Endothelial cell of umbilical vein (primary cell): ENCODE data around the gene PTGFRN. TPM values are rescaled to one million over a fixed set of nuclear protein-coding genes. Genes with fewer than 3 reads are reported as not detected.

Experiments
- BruUV-seq: library from RNA; stranded (reverse); fragments of 400-500 nt; replicated peaks from 2 replicates; lab custom pipeline; 2021; lab: Mats Ljungman, UMichigan
- CTCF ChIA-PET: fragments of 300-600, 350-600 bp; sonication (Branson Sonifier 250); formaldehyde crosslinking; loops from one replicate; lab custom pipeline; 2021; ENCODE audit warnings: antibody characterized with exemption, inconsistent platforms; lab: Charles Lee
- POLR2A ChIA-PET: fragments of 300-600, 350-600 bp; sonication (Branson Sonifier 250); formaldehyde crosslinking; loops from one replicate; lab custom pipeline; 2021; ENCODE audit warnings: antibody characterized with exemption, inconsistent platforms; lab: Charles Lee
- DNase-seq: peaks from one replicate; pipeline ENCODE4 v3.0.0-alpha.2; 2011; ENCODE audit warnings: low read depth, low spot score
- FAIRE-seq: peaks from 2 replicates; lab custom pipeline; 2011; peaks lifted over from hg19 to GRCh38; lab: Jason Lieb, UNC
- H2AFZ ChIP-seq: 2 replicates; pipeline ENCODE4 v1.6.0; 2012; ENCODE audit warnings: low read depth, low read length, control low read depth, inconsistent platforms
- H3K27ac ChIP-seq: 2 replicates; pipeline ENCODE4 v1.5.1; 2011; ENCODE audit warnings: low read depth, mild to moderate bottlenecking, control low read depth, low read length, moderate library complexity; ENCODE audit not compliant: insufficient read depth
- H3K27me3 ChIP-seq, 2 experiments: 2 replicates each; pipeline versions ENCODE4 v1.6.0 to v1.6.1; 2011; ENCODE audit warnings: low read length in 2 of 2, mixed read lengths in 1 of 2; ENCODE audit not compliant: control insufficient read depth in 2 of 2, insufficient read depth in 2 of 2
- H3K36me3 ChIP-seq, 2 experiments: 2 replicates in 1 of 2; 3 replicates in 1 of 2; pipeline ENCODE4 v1.5.1; 2011; ENCODE audit warnings: low read length in 2 of 2, mild to moderate bottlenecking in 1 of 2, moderate library complexity in 1 of 2; ENCODE audit not compliant: control insufficient read depth in 2 of 2, insufficient read depth in 2 of 2; ENCODE audit errors: extremely low read depth in 1 of 2
- H3K4me1 ChIP-seq: 3 replicates; pipeline ENCODE4 v1.5.1; 2011; ENCODE audit warnings: mild to moderate bottlenecking, low read length; ENCODE audit not compliant: control insufficient read depth, insufficient read depth; ENCODE audit errors: extremely low read depth
- H3K4me2 ChIP-seq: 2 replicates; pipeline ENCODE4 v1.6.1; 2011; ENCODE audit warnings: low read length, control low read depth, mixed read lengths; ENCODE audit not compliant: insufficient read depth
- H3K4me3 ChIP-seq, 3 experiments: fragments of 200-600 bp in 1 of 3; sonication (generic), shearing (Covaris generic) in 1 of 3; replicated peaks in 1 of 3; 2 replicates each; pipeline ENCODE4 v1.5.1; 2011 to 2016; ENCODE audit warnings: control low read depth in 3 of 3, low read length in 3 of 3, mild to moderate bottlenecking in 2 of 3, inconsistent platforms in 1 of 3, low read depth in 1 of 3, moderate library complexity in 1 of 3; ENCODE audit not compliant: insufficient read depth in 1 of 3
- H3K79me2 ChIP-seq: 2 replicates; pipeline ENCODE4 v1.6.0; 2012; ENCODE audit warnings: low read length, inconsistent platforms; ENCODE audit not compliant: control insufficient read depth, insufficient read depth
- H3K9ac ChIP-seq: replicated peaks from 2 replicates; pipeline ENCODE3; 2011; ENCODE audit warnings: low read length, control low read depth; ENCODE audit not compliant: insufficient read depth; ENCODE audit errors: extremely low read depth
- H3K9me1 ChIP-seq: replicated peaks from 3 replicates; pipeline ENCODE4 v1.6.0; 2011; ENCODE audit warnings: mild to moderate bottlenecking, low read length; ENCODE audit not compliant: control insufficient read depth, insufficient read depth; ENCODE audit errors: extremely low read depth
- H3K9me3 ChIP-seq: replicated peaks from 2 replicates; pipeline ENCODE4 v1.5.1; 2012; ENCODE audit warnings: low read length, inconsistent platforms; ENCODE audit not compliant: control insufficient read depth, insufficient read depth
- H4K20me1 ChIP-seq: replicated peaks from 2 replicates; pipeline ENCODE3; 2011; ENCODE audit warnings: mild to moderate bottlenecking, low read length; ENCODE audit not compliant: control insufficient read depth, insufficient read depth; ENCODE audit errors: extremely low read depth
- EZH2 ChIP-seq: IDR thresholded peaks from 2 replicates; pipeline ENCODE4 v1.6.1; 2012; ENCODE audit warnings: borderline replicate concordance, low read depth, mild to moderate bottlenecking, moderate library complexity, low read length, inconsistent platforms; ENCODE audit not compliant: severe bottlenecking
- FOS ChIP-seq: IDR thresholded peaks from 2 replicates; pipeline ENCODE4 v1.6.1; 2011; ENCODE audit warnings: mild to moderate bottlenecking, low read length, moderate library complexity, borderline replicate concordance; ENCODE audit not compliant: insufficient read depth
- GATA2 ChIP-seq: IDR thresholded peaks from 2 replicates; pipeline ENCODE4 v1.7.0; 2011; ENCODE audit warnings: low read depth, mild to moderate bottlenecking, moderate library complexity, mixed read lengths, low read length; ENCODE audit not compliant: insufficient read length, insufficient read depth
- JUN ChIP-seq: IDR thresholded peaks from 2 replicates; pipeline ENCODE4 v1.6.1; 2011; ENCODE audit warnings: borderline replicate concordance, low read depth; ENCODE audit not compliant: insufficient read length, insufficient read depth
- MAX ChIP-seq: IDR thresholded peaks from 2 replicates; pipeline ENCODE4 v1.6.1; 2011; ENCODE audit not compliant: insufficient read depth, insufficient read length
- MYC ChIP-seq: IDR thresholded peaks from one replicate; pipeline ENCODE4 v1.6.1; 2011; ENCODE audit warnings: mild to moderate bottlenecking, low read depth, low read length
- POLR2A ChIP-seq: IDR thresholded peaks from 2 replicates; pipeline ENCODE4 v1.6.1; 2012; ENCODE audit warnings: low read depth, mild to moderate bottlenecking, control low read depth, low read length
- POLR2AphosphoS5 ChIP-seq: IDR thresholded peaks from 2 replicates; pipeline ENCODE4 v1.6.1; 2012; ENCODE audit warnings: low read depth, mild to moderate bottlenecking, control low read depth, low read length, moderate library complexity; ENCODE audit not compliant: insufficient read depth
- dilution Hi-C: fragments of 300-500 bp; cut with MboI; formaldehyde crosslinking; loops from one replicate; pipeline ENCODE4 v1.15.0; 2019; ENCODE audit warnings: low sequenced_read_pairs; ENCODE audit not compliant: extremely low pct_ligation_motif_present
- intact Hi-C: fragments of 100-400 bp; cut with micrococcal nuclease; formaldehyde crosslinking; loops from one replicate; pipeline ENCODE4 v1.10.0; 2022
- polyA plus RNA-seq, 4 experiments: library from polyadenylated mRNA; depleted of rRNA in 3 of 4; stranded (reverse) in 3 of 4; unstranded in 1 of 4; fragments of >200 nt; gene quantifications; 2 replicates each; pipeline versions ENCODE4 v1.2.1 to v1.2.3, GENCODE V29; 2011 to 2012; ENCODE audit warnings: missing spikeins in 1 of 4
- total RNA-seq: library from RNA; stranded (reverse); gene quantifications from 2 replicates; pipeline ENCODE4 v1.2.3, GENCODE V29; 2021
- TF ChIP-seq, protein P1 (sequence below), 2 donors: IDR thresholded peaks; 1 replicate in 1 of 2; 2 replicates in 1 of 2; pipeline ENCODE4 v1.5.1; 2011; ENCODE audit warnings: low read length in 2 of 2, mild to moderate bottlenecking in 2 of 2, moderate library complexity in 2 of 2, control low read depth in 1 of 2, inconsistent platforms in 1 of 2, low read depth in 1 of 2; ENCODE audit not compliant: insufficient read depth in 1 of 2; ENCODE audit errors: extremely low read depth in 1 of 2

Gene PTGFRN
- total and polyA plus RNA-seq, 2 donors (not counting 3 experiments of a cell fraction or from before 2014, with no cell fraction given) = 39.6 to 60.7 TPM

GRCh38 chr1:117032681-117033539 is 123.2 kb downstream of the PTGFRN start:
- BruUV-seq = no TSS peak
- no peaks in the 10 kb centered on the region for H3K79me2 ChIP-seq
- FAIRE-seq (no peak), DNase-seq (no peak)
- H3K36me3 ChIP-seq = no peaks in the 10 kb centered on the region
- dilution Hi-C loops (no loop called here), intact Hi-C loops (no loop called here)
- no peaks in the 10 kb centered on the region for H3K9me3 ChIP-seq
- H3K4me1 ChIP-seq = peaks cover 8% of the 10 kb centered on the region
- no peak overlapping the region for H2AFZ ChIP-seq
- H3K9ac ChIP-seq = no peak overlapping the region
- no peaks in the 10 kb centered on the region for H3K27me3 ChIP-seq
- ChIA-PET POLR2A (no interaction called here), CTCF (no interaction called here)
- no peaks in the 10 kb centered on the region for H4K20me1 ChIP-seq
- no peak overlapping the region for H3K4me2 ChIP-seq
- H3K9me1 ChIP-seq = no peaks in the 10 kb centered on the region
- no peak overlapping the region for H3K27ac ChIP-seq
- TF ChIP-seq, protein P1, sequence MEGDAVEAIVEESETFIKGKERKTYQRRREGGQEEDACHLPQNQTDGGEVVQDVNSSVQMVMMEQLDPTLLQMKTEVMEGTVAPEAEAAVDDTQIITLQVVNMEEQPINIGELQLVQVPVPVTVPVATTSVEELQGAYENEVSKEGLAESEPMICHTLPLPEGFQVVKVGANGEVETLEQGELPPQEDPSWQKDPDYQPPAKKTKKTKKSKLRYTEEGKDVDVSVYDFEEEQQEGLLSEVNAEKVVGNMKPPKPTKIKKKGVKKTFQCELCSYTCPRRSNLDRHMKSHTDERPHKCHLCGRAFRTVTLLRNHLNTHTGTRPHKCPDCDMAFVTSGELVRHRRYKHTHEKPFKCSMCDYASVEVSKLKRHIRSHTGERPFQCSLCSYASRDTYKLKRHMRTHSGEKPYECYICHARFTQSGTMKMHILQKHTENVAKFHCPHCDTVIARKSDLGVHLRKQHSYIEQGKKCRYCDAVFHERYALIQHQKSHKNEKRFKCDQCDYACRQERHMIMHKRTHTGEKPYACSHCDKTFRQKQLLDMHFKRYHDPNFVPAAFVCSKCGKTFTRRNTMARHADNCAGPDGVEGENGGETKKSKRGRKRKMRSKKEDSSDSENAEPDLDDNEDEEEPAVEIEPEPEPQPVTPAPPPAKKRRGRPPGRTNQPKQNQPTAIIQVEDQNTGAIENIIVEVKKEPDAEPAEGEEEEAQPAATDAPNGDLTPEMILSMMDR (IDR thresholded peaks at IDR 0.05; ENCODE audit: extremely low read depth in 1 of 2, insufficient read depth in 1 of 2, low read depth in 1 of 2, low read length in 2 of 2) = no peak
- no peak for TF ChIP-seq MAX
- TF ChIP-seq MYC = no peak
- no peak for TF ChIP-seq EZH2
- TF ChIP-seq POLR2A = no peak
- no peak for TF ChIP-seq GATA2
- TF ChIP-seq FOS = no peak
- TF ChIP-seq POLR2AphosphoS5 = no peak
- no peak for TF ChIP-seq JUN
- no peak overlapping the region for H3K4me3 ChIP-seq
